HepG2 (cell line): Measurements from ENCODE around the gene SECTM1. TPM values are rescaled to one million over a fixed set of nuclear protein-coding genes. Genes with fewer than 3 reads are reported as not detected.

Experiments used
- BHLHE40 ChIP-seq: IDR thresholded peaks from 2 replicates; pipeline ENCODE4 v1.6.1; 2011; ENCODE audit warnings: low read length, improper control_type of control experiment
- CEBPG ChIP-seq: IDR thresholded peaks from 2 replicates; pipeline ENCODE4 v1.6.1; 2016
- EHMT2 ChIP-seq: fragments of 200-600 bp; sonication (generic); IDR thresholded peaks from 2 replicates; pipeline ENCODE4 v1.7.0; 2017; ENCODE audit warnings: antibody characterized with exemption, low read depth, low read length, borderline replicate concordance
- JUNB ChIP-seq: sonication (generic); formaldehyde crosslinking; IDR thresholded peaks from 2 replicates; pipeline ENCODE4 v1.8.0; 2022; ENCODE audit warnings: missing genetic modification reagents, mild to moderate bottlenecking, borderline replicate concordance
- THAP11 ChIP-seq: IDR thresholded peaks from 2 replicates; pipeline ENCODE4 v1.6.1; 2016; ENCODE audit warnings: missing biosample characterization, missing genetic modification reagents
- ZFP36 ChIP-seq: fragments of 150-350 bp; IDR thresholded peaks from 2 replicates; pipeline ENCODE4 v1.6.1; 2018; ENCODE audit warnings: borderline replicate concordance, low read length, low read depth; ENCODE audit not compliant: partially characterized antibody
- ZNF160 ChIP-seq: sonication (generic); formaldehyde crosslinking; IDR thresholded peaks from 2 replicates; pipeline ENCODE4 v1.8.0; 2022; ENCODE audit warnings: mild to moderate bottlenecking, inconsistent platforms, missing genetic modification reagents
- ZNF205 ChIP-seq: IDR thresholded peaks from 2 replicates; pipeline ENCODE4 v1.6.1; 2018; ENCODE audit warnings: missing biosample characterization, missing genetic modification reagents
- ZNF207 ChIP-seq: fragments of 450-650 bp; IDR thresholded peaks from 2 replicates; pipeline ENCODE4 v1.6.1; 2016; ENCODE audit warnings: antibody characterized with exemption, borderline replicate concordance
- ZNF274 ChIP-seq: sonication (generic); formaldehyde crosslinking; IDR thresholded peaks from 2 replicates; pipeline ENCODE4 v1.5.1; 2020; ENCODE audit warnings: mild to moderate bottlenecking, missing genetic modification reagents
- ZNF577 ChIP-seq: sonication (generic); formaldehyde crosslinking; IDR thresholded peaks from 2 replicates; pipeline ENCODE4 v1.4.0; 2020; ENCODE audit warnings: mild to moderate bottlenecking, low read depth, missing genetic modification reagents, borderline replicate concordance
- ZNF670 ChIP-seq: sonication (generic); formaldehyde crosslinking; IDR thresholded peaks from 2 replicates; pipeline ENCODE4 v1.8.0; 2022; ENCODE audit warnings: mild to moderate bottlenecking, missing genetic modification reagents, borderline replicate concordance
- ZNF749 ChIP-seq: sonication (generic); formaldehyde crosslinking; IDR thresholded peaks from 2 replicates; pipeline ENCODE4 v1.8.0; 2022; ENCODE audit warnings: mild to moderate bottlenecking, missing genetic modification reagents, moderate library complexity, borderline replicate concordance
- ZNF773 ChIP-seq: sonication (generic); formaldehyde crosslinking; IDR thresholded peaks from 2 replicates; pipeline ENCODE4 v1.4.0; 2020; ENCODE audit warnings: missing genetic modification reagents, borderline replicate concordance
- polyA plus RNA-seq, 8 experiments: library from polyadenylated mRNA; depleted of rRNA in 3 of 8; stranded (reverse) in 7 of 8; unstranded in 1 of 8; fragments of >200 nt; fragmentation: Illumina TruSeq in 4 of 8; extraction: Trizol in 4 of 8; gene quantifications; 2 replicates each; pipeline versions ENCODE4 v1.2.1 to v1.2.3, GENCODE V29; 2011 to 2016; ENCODE audit warnings: low read depth in 4 of 8, missing spikeins in 1 of 8, mixed read lengths in 1 of 8; ENCODE audit not compliant: insufficient read depth in 1 of 8
- total RNA-seq, 5 experiments: library from RNA; depleted of rRNA; stranded (reverse); fragments of >200 nt; fragmentation: Illumina TruSeq; extraction: Trizol; gene quantifications; 2 replicates each; pipeline ENCODE4 v1.2.3, GENCODE V29; 2016; ENCODE audit warnings: low read depth in 1 of 5
- TF ChIP-seq, protein P1 (sequence below): sonication (generic); formaldehyde crosslinking; IDR thresholded peaks from 2 replicates; pipeline ENCODE4 v1.9.0; 2021; ENCODE audit warnings: missing genetic modification reagents, mild to moderate bottlenecking, borderline replicate concordance
- TF ChIP-seq, protein P2 (sequence below): sonication (generic); formaldehyde crosslinking; IDR thresholded peaks from 2 replicates; pipeline ENCODE4 v1.5.1; 2020; ENCODE audit warnings: missing genetic modification reagents, mild to moderate bottlenecking, borderline replicate concordance
- TF ChIP-seq, protein P3 (sequence below): sonication (generic); formaldehyde crosslinking; IDR thresholded peaks from 2 replicates; pipeline ENCODE4 v1.4.0; 2020; ENCODE audit warnings: missing genetic modification reagents, mild to moderate bottlenecking, borderline replicate concordance

Gene SECTM1
- total and polyA plus RNA-seq, 2 of the 13 experiments (the other 11 are each of a cell fraction or from before 2014, with no cell fraction given), result 3.5 to 5.3 TPM

DNA sequence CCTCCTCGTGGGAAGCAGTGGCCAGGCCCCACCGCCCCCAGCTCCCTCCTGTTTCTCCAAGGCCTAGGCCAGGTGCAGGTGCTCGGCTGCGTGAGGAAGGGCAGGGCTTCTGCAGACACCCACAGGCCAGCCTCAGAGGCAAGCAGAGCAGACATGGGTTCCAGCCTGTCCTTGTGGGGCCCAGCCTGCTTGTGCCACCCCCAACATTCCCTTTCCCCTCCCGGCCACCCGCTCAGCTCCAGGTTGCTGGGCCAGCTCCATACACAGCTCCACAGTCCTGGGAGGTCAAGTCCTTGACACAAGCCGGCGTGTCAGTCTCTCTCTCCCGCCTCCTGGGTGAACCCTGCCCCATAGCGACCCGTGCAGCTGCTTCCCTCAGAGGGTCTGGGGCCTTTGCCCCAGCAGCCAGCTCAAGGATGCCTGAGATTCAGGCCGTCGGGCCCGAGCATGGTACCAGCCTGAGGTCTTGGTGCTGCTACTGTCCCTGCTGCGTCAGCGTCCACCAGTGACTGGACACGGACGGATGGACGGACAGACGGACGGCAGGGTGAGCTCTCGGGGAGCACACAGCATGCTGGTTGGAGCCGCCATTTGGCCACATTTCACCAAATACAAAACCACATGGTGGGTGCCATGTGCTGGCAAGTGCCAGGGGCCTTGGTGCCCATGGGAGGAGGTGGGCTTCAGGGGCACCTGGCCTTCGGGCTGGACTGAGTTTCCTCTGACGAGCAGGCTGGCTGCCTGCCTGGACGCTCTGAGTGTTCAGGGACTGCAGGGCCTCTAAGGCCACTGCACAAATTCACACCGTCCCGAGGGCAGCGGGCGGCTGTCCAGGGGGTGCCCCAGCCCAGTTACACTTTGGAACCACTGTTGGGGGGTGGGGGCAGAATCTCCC is 8.0 kb downstream of the SECTM1 start (continued):
- TF ChIP-seq ZNF207 (no peak), ZNF577 (no peak), CEBPG (no peak), ZNF160 (peak; percentile 64), BHLHE40 (peak; percentile 60), ZFP36 (no peak), EHMT2 (no peak), JUNB (CRISPR knock-in tag) (no peak), ZNF670 (CRISPR knock-in tag) (no peak), ZNF749 (CRISPR knock-in tag) (peak; percentile 29; the same call in 1 of the 2 replicates), ZNF773 (CRISPR knock-in tag) (no peak), ZNF274 (peak; percentile 80; the same call in 1 of the 2 replicates), THAP11 (CRISPR knock-in tag) (peak; percentile 51), ZNF205 (peak; percentile 56; the same call in 1 of the 2 replicates)
- TF ChIP-seq, protein P1, sequence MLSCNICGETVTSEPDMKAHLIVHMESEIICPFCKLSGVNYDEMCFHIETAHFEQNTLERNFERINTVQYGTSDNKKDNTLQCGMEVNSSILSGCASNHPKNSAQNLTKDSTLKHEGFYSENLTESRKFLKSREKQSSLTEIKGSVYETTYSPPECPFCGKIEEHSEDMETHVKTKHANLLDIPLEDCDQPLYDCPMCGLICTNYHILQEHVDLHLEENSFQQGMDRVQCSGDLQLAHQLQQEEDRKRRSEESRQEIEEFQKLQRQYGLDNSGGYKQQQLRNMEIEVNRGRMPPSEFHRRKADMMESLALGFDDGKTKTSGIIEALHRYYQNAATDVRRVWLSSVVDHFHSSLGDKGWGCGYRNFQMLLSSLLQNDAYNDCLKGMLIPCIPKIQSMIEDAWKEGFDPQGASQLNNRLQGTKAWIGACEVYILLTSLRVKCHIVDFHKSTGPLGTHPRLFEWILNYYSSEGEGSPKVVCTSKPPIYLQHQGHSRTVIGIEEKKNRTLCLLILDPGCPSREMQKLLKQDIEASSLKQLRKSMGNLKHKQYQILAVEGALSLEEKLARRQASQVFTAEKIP (CRISPR knock-in tag), result no peak
- TF ChIP-seq, protein P2, sequence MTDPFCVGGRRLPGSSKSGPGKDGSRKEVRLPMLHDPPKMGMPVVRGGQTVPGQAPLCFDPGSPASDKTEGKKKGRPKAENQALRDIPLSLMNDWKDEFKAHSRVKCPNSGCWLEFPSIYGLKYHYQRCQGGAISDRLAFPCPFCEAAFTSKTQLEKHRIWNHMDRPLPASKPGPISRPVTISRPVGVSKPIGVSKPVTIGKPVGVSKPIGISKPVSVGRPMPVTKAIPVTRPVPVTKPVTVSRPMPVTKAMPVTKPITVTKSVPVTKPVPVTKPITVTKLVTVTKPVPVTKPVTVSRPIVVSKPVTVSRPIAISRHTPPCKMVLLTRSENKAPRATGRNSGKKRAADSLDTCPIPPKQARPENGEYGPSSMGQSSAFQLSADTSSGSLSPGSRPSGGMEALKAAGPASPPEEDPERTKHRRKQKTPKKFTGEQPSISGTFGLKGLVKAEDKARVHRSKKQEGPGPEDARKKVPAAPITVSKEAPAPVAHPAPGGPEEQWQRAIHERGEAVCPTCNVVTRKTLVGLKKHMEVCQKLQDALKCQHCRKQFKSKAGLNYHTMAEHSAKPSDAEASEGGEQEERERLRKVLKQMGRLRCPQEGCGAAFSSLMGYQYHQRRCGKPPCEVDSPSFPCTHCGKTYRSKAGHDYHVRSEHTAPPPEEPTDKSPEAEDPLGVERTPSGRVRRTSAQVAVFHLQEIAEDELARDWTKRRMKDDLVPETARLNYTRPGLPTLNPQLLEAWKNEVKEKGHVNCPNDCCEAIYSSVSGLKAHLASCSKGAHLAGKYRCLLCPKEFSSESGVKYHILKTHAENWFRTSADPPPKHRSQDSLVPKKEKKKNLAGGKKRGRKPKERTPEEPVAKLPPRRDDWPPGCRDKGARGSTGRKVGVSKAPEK (CRISPR knock-in tag), result peak; percentile 91; the same call in 1 of the 2 replicates
- TF ChIP-seq, protein P3, sequence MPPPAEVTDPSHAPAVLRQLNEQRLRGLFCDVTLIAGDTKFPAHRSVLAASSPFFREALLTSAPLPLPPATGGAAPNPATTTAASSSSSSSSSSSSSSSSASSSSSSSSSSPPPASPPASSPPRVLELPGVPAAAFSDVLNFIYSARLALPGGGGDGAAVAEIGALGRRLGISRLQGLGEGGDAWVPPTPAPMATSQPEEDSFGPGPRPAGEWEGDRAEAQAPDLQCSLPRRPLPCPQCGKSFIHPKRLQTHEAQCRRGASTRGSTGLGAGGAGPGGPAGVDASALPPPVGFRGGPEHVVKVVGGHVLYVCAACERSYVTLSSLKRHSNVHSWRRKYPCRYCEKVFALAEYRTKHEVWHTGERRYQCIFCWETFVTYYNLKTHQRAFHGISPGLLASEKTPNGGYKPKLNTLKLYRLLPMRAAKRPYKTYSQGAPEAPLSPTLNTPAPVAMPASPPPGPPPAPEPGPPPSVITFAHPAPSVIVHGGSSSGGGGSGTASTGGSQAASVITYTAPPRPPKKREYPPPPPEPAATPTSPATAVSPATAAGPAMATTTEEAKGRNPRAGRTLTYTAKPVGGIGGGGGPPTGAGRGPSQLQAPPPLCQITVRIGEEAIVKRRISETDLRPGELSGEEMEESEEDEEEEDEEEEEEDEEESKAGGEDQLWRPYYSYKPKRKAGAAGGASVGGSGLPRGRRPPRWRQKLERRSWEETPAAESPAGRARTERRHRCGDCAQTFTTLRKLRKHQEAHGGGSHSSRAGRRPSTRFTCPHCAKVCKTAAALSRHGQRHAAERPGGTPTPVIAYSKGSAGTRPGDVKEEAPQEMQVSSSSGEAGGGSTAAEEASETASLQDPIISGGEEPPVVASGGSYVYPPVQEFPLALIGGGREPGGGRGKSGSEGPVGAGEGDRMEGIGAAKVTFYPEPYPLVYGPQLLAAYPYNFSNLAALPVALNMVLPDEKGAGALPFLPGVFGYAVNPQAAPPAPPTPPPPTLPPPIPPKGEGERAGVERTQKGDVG (CRISPR knock-in tag), result peak; percentile 97
